Inflammatory macrophage treated with lipopolysaccharide for 4 hours (primary cell): ENCODE data around the gene PACSIN2.
"Not testable (repeated sequence)": the region's sequence is repeated elsewhere in the genome, so short reads cannot be mapped to it uniquely, and the experiment has no call there.

Experiments used
- DNase-seq: peaks from one replicate; pipeline ENCODE4 v3.0.0-alpha.2; 2020

Gene PACSIN2

DNA sequence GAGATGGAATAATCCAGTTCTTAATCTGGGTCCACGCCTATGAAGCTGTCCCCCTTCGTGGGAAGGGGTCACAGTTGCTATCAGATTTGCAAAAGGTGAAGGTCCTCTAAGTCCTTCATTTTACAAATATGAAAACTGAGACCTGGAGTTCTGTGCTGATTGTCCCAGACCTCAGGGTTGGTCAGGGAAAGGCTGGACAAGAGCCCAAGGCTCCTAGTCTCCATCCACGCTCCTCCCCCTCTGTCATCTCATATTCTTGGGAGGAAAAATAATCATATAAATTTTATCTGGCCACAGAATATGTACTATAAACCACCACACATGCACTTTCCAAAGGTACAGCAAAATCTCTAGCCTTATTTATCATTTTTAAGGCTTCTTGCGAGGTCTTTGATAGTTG lies 5.5 kb downstream of the PACSIN2 start:
- no peak for DNase-seq

DNA sequence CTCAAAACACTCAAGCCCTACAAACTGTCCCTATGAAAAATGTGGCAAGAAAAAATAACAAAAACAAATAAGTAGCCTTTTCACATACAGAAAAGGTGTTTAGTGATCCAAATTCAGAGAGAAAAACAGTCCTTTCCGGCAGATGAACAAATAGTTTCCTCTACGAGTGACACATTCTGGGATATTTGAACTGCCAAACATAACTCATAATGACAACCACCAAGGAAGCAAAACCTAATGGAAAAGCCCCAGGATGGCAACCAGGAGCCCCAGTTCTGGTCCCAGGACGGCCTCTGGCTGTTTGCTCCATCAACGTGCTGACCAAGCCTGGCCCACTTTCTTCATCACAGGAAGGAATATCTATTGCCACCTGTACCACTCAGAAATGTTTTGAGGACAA lies 6.0 kb downstream of the PACSIN2 start:
- no peak for DNase-seq

DNA sequence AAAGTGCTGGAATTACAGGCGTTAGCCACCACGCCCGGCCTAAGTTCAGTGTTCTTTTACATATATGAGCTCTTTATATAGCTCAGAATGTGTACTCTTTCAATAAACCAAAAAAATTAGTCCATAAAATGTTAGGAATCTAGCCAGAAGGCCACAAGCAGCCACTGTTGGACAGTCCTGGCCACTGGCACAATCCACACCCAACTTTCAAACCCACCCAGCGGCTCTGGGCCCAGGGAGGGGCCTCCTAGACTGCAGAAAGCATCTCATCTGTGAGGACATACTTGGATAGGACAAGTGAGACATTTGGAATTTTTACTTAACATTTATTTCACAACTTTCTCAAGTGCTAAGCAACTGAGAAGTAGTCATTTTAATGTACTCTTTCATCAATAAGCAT lies 6.4 kb downstream of the PACSIN2 start:
- peak; percentile 22 for DNase-seq

DNA sequence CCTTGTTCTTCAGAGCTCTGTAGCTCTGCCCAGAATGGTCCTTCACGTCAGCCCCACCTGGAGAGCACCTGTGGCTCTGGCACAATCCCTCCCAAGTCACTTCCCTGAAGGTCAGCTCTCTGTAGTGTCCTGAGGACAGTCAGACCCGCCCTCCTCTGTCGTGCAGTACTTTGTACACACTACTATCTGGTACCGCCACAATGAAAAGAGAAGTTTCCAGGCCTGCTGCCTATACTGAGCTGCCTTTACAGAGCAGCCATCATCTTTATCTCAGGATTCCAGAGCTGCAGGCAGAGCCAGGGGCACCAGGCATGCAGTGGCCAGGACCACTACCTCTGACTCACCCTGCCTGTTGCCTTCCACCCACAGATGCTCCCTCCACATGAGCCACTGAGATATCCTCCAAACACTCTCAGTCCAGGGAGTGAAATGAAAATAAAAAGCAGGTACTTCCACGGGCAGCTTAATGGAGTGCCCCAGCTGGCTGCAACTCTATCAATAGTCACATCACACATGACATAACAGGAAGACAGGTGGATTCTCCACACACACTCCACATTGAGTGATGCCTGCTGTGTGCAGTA lies 7.3 kb downstream of the PACSIN2 start:
- DNase-seq, result no peak

DNA sequence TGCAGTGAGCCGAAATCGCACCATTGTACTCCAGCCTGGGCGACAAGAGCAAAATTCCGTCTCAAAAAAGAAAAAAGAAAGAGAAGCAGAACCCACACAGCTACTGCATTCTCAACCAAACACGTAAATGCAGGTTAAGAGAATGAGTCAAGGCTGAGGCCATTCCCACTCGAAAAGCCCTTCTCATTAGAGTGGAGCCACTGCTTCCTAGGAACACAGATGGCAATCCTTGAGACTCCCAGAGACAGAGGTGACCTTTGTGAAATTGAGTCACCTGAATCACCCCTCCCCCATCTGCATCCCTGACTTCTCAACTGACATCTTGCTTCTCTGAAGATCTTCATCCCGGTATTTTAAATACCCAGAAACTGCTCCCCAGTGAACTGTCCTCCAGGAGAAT lies 8.2 kb downstream of the PACSIN2 start:
- no peak for DNase-seq

DNA sequence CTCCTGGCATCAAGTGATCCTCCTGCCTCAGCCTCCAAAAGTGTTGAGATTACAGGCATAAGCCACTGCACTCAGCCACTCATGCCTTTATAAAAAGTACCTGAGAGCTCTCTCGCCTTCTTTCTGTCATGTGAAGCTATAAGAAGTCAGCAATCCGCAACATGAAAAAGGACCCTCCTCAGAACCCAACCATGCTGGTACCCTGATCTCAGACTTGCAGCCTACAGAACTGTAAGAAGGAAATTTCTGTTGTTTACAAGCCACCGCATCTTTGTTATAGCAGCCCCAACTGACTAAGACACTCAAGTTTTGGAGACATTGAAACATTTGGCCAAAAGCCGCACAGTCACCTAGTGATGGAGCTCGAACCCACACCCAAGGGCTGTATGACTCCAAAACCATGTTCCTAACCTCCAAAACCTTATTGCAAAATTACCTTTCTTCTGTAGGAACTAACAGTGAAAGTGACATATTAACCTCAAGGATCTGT lies 8.9 kb downstream of the PACSIN2 start:
- no peak for DNase-seq

DNA sequence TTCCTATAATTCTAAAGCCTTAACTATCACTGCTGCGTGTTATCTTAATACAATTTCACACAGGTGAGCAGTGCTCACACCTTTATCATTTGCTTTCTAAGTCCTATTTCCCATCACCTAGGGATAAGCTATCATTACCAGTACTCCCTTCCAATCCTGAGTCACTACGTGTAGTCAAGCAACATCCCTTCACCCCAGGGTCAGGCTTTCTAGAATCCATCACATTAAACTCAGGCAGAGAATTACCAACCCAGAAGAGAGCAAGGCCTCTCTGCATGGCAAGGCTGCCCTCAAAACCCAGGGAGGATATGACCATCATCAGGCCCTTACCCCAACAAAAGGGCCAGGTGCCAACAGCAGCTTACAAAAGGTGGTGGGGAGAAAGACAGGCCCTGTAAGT lies 9.8 kb downstream of the PACSIN2 start:
- no peak for DNase-seq

DNA sequence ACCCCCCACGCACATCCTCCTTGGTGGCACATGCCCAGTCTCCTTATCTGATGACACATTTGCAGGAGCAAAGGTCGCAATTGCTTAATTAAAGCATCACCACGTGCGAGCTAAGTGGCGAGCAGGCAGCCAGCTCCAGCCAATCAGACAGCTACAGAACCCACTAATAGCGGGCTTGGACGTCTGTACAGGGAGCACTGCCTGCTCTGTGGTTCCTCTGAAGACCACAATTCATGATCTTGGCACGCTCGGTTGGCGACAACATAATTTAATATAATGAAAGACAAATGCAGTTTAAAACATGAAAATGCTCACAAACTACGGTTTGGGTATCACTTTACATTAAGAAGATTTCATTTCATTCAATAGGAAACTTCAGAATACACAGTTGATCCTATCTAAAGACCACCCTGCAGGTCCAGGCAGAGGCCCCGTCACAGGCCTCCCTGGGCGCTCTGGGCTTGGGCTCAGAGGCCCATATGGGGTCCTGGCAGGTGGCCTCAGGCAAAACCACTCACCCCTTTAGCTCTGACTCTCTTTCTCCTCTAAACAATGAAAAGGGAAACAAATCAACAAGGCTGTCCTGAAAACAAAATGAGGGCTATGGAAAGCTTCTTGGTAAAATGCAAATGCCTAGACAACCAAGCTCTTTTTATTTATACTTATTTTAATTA lies 10.4 kb downstream of the PACSIN2 start:
- DNase-seq, result peak; percentile 71

DNA sequence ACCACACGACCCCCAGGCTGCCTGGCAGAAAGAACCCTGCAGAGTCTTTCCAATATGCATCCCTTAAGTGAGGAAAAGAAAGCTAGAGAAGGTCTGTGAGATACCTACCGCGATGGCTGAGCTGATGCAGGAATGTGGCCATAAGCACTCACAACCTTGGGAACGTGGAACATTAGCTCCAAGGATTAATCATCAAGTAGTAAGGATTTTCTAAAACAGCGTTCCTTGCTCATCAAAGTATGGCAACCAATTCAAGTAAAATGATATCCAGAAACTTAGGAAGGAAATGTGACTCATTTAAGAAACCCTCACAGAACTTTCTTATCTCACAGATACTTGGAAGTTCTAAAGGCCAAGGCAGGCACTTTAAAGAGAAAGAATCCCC lies 12.8 kb downstream of the PACSIN2 start:
- no peak for DNase-seq

DNA sequence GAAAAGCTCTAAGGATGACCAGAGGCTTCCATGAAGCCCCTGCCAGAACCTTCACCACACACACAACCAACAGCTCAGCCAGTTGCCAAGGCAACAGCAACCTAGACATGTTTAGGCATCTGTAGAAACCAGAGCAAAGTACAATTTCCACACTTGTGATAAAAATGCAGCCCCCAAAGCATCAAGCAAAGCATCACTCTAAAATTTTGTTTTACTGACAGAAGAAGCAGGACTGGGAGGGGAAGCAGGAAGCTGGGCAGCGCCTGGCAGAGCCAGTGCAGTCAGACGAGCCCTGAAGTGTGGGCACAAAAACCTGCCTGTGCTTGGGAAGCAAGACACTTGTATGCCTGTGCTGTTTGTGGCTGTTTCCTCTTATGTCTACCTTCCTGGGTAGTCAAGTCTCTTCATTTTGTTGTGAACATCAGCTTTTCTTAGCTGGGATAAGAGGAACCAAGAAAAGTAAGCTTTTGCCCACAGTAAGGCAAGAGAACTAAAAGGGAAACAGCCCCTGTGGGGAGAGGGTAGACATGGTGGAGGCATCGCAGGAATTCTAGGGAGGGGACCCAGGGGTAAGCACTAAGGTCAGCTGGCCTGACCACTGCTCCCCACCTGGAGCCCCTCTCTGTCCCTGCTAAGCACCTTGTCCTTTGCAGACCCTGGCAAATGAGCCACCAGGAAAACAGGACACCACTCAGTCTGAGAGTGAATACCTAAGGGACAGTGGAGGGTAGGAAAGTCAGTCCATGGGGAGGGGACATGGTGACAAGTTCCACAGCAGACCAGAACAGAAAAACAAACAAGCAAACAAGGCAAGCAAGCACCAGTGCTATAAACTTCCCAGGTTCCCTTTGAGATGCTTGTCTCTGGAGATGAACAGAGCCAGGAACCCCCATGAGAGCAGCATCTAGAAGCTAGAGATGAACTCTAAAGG lies 13.4 kb downstream of the PACSIN2 start:
- DNase-seq, result peak; percentile 56

DNA sequence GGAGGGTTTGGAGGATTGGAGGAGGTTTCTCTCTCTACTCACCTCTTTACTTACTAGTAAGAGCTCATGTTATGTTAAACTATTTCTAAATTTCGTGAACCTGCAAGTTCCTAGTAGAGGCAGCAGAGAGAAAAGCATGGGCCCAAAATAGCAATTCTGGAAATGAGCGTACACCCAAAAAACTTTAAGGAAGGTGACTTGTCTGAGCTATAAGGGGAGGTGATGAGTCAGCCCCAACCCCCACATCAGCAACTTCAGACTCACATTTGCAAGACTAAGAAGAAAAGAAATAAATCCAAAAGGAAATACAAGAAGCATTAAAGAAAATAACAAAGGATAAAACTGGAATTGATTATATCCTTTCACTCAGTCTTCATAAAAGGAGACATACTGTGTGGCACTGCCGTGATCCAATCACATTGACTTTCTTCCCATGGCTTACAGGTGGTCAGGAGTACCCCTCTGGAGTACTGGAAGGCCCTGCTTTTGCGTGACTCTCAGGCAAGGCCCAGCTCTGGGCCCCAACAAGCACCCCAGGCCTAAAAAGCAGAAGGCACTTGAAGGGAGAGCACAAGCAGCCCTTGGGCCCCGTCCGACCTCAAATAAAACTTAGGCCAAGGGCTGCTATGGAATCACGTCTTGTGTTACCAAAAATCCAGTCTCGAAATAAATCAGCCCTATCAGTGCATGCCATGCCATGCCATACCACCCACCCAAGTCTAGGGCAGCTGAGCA lies 14.3 kb downstream of the PACSIN2 start:
- peak; percentile 46 for DNase-seq

DNA sequence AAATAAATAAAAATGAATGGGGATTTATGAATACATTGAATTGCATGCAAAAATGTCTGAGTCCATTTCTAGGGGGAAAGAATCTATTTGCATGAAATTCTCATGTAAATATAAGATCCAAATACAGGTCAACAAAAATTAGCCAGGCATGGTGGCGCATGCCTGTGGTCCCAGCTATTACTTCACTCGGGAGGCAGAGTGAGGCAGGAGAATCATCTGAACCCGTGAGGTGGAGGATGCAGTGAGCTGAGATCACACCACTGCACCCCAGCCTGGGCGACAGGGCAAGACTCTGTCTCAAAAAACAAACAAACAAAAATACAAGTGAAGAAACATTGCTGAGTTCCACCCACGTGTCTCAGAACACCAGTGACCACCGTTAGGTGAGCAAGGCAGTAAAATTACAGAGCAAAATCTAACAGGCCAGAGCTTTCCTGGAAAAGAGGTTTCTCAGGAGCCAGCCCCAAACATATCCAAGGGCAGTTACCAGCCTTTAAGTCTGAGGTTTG lies 17.3 kb downstream of the PACSIN2 start:
- no peak for DNase-seq

DNA sequence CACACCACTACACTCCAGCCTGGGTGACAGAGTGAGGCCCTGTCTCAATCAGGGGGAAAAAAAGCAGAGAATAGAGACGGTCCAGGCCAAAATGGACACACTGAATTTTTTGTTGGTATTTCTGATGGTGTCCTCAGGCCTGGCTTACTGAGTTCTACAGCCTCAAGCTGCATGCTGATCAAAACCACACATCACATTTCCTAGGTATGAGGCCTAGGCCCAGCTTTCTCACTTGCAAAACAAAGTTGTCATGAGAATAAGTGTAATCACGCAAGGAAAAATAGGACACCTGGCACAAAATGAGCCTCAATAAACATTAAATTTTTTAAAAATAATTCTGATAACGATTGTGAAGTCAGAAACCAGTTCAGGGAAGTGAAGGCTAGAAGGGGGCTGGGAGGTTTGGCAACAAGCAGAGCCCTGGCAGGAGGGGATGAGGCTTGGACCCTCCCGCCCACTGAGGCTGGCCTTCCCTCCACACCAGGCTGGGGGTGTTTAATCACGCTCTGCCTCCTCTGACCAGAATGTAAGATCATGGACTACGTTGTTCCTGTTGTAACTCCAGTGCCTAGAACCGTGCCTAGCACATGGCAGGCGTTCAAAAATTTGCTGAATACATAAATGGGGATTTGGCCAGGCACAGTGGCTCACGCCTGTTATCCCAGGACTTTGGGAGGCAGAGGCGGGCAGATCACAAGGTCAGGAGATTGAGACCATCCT lies 18.1 kb downstream of the PACSIN2 start:
- DNase-seq, result peak; percentile 73

DNA sequence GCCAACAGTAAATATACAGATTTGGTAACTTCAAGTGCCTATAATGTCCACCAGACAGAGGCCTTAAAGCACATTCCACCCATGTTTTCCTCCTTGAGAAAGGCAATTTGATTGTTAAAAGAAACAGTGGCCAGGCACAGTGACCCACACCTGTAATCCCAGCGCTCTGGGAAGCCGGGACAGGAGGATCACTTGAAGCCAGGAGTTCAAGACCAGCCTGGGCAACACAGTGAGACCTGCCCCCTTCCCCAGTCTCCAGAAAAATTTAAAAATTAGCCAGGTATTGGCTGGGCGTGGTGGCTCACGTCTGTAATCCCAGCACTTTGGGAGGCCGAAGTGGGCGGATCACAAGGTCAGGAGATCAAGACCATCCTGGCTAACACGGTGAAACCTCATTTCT lies 19.3 kb downstream of the PACSIN2 start:
- DNase-seq, result not testable (repeated sequence)

DNA sequence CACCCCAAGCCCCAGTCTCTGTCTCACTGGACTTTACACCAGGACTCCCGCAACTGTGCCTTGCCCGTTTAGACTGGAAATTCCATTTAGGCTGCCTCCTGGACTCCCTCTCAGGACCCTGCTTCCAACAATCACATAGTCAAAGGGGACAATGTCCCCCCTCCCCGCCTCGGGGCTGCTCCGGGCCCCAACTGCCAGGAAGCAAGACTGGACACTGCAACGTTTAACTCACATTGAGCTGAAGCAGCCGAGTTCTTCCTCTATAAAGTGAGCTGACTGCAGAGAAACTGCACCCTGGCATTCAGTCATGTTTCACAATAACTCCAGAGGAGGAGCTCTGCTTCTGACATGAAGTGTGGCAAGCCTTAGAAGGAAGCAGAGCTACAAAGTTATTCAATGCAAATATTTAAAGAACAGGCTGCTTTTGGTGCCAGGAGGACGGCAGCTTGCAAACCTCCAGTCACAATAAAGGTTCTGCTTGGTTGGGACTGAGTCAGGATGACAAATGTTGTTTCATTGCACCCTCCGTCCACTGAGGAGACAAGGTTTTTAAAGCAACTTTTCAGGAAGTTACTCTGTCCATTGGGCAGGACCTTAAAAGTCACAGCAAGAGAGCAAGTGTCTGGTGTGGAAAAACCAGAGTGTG lies 19.9 kb downstream of the PACSIN2 start:
- peak; percentile 94 for DNase-seq

DNA sequence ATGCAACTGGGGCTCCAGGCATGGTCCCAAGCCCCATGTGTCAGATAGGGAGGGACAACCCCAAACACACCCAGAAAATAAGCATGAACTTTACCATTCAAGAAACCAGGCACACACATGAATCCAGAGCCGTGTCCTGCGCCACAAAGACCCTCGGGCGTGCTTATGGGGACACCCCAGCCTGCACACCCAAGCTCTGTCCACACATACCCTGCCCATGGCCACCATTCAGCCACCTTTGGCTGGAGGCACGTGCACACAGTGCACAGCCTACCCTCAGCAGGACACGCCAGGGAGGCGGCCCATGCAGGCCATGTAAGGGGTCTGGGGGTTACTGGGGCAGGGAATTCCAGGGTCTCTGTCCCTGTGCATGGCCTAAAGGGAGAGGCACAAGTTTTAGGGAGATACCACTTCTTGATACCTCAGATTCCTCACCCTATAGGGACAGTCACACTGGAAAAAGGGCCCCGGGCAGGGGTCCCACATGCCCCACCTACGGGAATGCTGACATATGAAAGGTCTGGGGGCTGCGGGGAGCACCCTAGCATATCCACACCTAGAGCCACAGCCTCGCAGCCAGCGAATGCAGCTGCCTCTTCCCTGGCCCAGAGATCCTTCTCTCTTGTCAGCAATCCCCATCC lies 20.6 kb downstream of the PACSIN2 start:
- no peak for DNase-seq

DNA sequence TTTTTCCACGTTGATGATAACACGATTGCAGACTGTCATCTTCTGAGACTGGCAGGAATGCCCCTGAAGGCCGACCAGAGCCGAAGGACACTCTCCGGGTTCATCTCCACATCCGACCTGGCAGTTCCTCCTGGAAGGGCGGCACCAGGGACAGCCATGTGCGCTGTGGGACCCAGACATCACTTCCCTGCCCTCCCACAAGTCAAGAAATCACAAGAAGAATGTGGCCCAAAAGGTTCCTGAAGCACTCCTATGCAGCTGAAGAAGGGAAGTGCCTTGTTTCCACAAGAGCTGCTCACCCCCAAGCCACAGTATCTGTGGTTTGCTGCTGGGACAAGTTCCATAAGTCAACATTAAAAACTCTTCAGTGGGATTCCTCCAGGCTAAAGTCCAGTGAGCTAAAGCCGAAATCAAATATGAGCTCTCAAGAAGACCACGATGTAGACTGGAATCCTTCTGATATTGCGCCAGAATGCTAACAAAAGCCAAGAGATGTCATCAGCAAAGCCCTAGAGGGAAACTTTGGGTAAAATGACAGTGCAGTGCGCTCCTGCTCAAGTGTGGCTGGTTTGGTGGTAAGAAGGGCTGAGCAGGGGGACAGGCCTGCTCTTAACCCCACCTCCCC lies 21.2 kb downstream of the PACSIN2 start:
- DNase-seq, result peak; percentile 51

DNA sequence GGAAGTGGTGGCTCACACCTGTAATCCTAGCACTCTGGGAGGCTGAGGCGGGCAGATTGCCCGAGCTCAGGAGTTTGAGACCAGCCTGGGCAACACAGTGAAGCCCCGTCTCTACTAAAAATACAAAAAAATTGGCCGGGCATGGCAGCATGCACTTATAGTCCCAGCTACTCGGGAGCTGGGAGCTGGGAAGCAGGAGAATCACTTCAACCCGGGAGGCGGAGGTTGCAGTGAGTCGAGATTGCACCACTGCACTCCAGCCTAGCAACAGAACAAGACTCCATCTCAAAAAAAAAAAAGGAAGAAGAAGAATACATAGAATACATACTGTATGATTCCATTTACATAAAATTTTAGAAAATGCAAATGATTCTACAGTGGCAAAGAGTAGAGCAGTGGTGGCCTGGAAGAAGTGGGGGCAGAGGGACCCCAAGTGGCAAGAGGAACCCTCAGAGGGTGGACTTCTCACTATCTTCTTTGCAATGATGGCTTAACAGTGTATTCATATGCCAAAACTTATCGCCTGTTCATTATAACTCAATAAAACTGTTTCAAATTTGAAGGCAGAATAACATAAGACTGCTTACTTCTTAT lies 22.0 kb downstream of the PACSIN2 start:
- DNase-seq, result peak; percentile 34

DNA sequence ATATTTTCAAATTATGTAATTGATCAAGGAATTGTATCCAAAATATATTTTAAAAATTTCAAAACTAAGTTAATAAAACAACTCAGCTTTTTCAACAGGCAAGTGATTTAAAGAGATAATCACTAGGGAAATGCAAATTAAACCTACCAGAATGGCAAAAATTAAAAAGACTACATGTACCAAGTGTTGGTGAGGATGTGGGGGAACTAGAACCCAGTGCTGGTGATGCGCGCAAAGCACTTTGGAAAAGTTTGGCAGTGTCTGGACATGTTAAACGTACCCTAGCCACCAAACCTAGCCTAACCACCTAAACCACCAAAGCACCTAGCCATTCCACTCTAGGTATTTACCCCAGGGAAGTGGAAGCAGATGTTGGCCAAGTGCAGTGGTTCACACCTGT lies 22.9 kb downstream of the PACSIN2 start:
- DNase-seq, result no peak

DNA sequence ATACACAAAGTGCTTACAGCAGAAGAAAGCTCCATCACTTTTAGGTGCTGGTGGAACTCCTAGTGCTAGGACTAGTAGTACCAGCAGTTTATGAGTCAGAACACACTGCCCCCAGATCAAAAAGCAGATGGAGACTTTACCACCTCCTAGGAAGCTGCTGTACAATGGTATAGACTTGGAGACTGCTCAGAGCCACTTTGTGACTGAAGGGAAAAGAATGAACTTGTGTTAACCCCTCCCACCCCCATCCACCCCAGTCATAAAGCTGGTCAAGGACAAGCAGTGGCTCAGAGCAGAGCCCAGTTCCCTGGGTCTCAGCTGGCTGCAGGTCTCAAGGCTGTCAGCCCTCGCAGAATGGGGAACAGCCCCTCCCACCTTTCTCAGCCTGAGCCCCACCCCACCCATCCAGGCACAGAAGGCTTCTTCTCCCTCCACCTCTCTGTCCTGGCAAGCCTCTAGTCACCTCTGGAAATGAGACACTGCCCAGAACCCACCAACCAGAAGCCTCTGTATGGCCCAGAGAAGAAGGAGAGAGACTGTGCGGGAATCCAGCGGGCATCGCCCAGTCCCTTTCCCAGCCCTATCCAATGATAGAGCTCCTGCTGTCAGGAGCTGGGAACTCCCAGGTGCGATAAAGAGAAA lies 23.8 kb downstream of the PACSIN2 start:
- DNase-seq, result no peak
